ENCODE data around the gene OAT. TPM values are rescaled to one million over a fixed set of nuclear protein-coding genes. Genes with fewer than 3 reads are reported as not detected.

Gene OAT
- polyA plus RNA-seq, 6 donors from 2014 or later: 44.1 to 93.7 (median 54.1) TPM

DNA sequence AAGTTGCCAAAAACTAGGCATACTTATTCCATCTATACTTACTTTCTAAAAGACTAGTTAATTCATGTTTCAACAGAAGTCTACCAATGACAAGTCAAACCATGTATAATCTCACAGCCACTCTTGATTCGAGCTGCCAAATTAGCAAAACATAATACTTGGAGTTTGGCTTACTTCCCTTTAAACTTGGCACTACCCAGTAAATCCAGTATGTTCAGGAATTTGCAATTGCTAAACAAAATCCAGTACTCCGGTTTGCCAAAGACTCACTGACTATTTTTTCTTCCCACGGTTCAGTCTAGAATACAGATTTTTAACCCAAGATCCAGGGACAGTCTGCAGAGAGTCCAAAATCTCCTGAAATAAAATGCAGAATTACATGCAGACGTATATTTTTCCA, 4.6 kb downstream of the OAT start:
- DNase-seq: no peak
- H3K36me3 Mint-ChIP-seq: peaks cover 0 to 6% of the 10 kb centered on the region in 2 donors
- no peak overlapping the region for H3K4me3 Mint-ChIP-seq
- no peak for ATAC-seq (ENCODE audit: low read depth in 2 of 2)
- H3K27me3 Mint-ChIP-seq: no peaks in the 10 kb centered on the region
- peaks cover 0 to 24% (median 12%) of the 10 kb centered on the region in 3 donors for H3K4me1 Mint-ChIP-seq
- H3K27ac Mint-ChIP-seq: no peak overlapping the region
- no peaks in the 10 kb centered on the region for H3K9me3 Mint-ChIP-seq

DNA sequence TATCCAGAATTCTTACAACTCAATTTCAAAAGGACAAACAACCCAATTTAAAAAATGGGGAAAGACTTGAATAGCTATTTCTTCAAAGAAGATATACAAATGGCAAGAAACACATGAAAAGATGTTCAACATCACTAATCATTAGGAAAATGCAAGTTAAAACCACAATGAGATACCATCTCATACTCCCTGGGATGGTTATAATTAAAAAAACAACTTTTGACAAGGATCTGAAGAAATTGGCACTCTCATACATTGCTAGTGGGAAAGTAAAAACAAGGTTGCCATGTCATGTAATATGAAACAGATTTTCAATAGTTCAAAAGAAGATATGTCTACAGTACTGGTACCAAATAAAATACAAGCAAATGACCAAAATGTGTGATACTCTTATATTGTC, 9.0 kb downstream of the OAT start:
- H3K27ac Mint-ChIP-seq: no peak overlapping the region
- no peaks in the 10 kb centered on the region for H3K9me3 Mint-ChIP-seq
- H3K4me3 Mint-ChIP-seq: no peak overlapping the region
- DNase-seq (no peak), ATAC-seq (ENCODE audit: low read depth in 2 of 2) (no peak)
- H3K4me1 Mint-ChIP-seq: peaks cover 0 to 6% (median 2%) of the 10 kb centered on the region in 3 donors
- H3K27me3 Mint-ChIP-seq: no peaks in the 10 kb centered on the region
- H3K36me3 Mint-ChIP-seq: peaks cover 0 to 17% of the 10 kb centered on the region in 2 donors

DNA sequence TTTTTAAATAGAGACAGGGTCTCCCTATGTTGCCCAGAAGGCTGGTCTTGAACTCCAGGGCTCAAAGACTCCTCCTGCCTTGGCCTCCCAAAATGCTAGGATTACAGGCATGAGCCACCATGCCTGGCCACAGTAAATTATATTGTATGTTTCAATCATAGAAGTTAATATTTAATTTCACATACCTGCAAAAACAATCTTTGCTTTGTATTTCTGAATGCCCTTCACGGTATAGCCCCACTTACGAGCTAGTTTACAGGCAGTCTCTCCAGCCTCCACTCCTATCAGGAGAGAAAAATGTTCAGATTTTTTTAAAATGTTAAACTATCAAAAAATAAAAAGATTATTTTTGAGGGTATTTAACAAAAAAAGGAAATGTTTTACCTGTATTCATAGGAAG, 10.4 kb downstream of the OAT start:
- Mint-ChIP-seq H3K4me3 (no peak overlapping the region), H3K27ac (no peak overlapping the region), H3K36me3 (peaks cover 6 to 21% of the 10 kb centered on the region in 2 donors), H3K9me3 (no peaks in the 10 kb centered on the region), H3K4me1 (peaks cover 6 to 13% (median 6%) of the 10 kb centered on the region in 3 donors), H3K27me3 (no peaks in the 10 kb centered on the region)
- ATAC-seq (ENCODE audit: low read depth in 2 of 2): no peak
- no peak for DNase-seq

DNA sequence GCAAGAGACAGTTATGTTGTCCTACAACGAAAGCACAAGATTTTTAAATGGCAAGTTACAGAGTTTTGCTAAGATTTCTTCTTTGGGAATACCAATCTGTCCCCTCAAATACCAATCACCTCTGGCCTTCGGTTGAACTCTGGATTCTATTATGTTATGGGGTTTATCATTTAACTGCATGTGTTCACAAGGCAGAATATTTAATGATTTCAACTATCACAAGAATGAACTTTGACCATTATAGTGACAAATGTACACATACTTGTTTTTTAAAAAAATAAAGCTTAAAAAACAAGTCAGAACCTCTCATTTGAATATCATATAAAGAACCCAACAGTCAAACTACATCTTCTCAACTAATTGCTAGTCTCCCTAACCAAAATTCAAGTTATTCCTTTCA, 11.3 kb downstream of the OAT start:
- peaks cover 7 to 24% of the 10 kb centered on the region in 2 donors for H3K36me3 Mint-ChIP-seq
- H3K9me3 Mint-ChIP-seq: no peaks in the 10 kb centered on the region
- H3K4me1 Mint-ChIP-seq: peaks cover 9 to 17% (median 9%) of the 10 kb centered on the region in 3 donors
- no peak overlapping the region for H3K4me3 Mint-ChIP-seq
- ATAC-seq (ENCODE audit: low read depth in 2 of 2): no peak
- no peak overlapping the region for H3K27ac Mint-ChIP-seq
- DNase-seq: no peak
- H3K27me3 Mint-ChIP-seq: no peaks in the 10 kb centered on the region

DNA sequence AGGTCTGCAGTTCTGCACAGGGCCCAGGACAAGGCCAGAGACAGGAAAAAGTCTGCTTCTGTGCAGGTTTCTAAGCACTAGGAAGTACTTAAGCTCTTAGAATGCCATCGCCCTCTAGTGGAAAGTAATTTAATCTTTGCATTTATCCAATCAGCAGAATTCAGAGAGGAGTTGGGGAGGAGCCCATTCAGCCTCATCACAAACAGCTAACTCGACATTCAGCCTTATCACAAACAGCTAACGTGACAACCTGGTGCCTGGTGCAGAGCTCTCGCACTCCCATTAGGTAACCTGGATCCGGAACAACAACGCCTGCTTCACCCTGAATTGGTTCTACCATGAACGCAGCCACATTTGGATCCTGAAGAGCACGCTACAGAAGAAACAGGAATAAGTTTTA, 15.2 kb downstream of the OAT start:
- Mint-ChIP-seq H3K9me3 (no peaks in the 10 kb centered on the region), H3K27ac (peak overlapping the region in 3 of 6 donors; percentile 3 to 53 (median 36)), H3K36me3 (peaks cover 14 to 18% of the 10 kb centered on the region in 2 donors), H3K27me3 (no peaks in the 10 kb centered on the region), H3K4me3 (no peak overlapping the region), H3K4me1 (peaks cover 9 to 11% (median 9%) of the 10 kb centered on the region in 3 donors)
- ATAC-seq (ENCODE audit: low read depth in 2 of 2) (peak; percentile 99 to 100), DNase-seq (peak; percentile 60)

DNA sequence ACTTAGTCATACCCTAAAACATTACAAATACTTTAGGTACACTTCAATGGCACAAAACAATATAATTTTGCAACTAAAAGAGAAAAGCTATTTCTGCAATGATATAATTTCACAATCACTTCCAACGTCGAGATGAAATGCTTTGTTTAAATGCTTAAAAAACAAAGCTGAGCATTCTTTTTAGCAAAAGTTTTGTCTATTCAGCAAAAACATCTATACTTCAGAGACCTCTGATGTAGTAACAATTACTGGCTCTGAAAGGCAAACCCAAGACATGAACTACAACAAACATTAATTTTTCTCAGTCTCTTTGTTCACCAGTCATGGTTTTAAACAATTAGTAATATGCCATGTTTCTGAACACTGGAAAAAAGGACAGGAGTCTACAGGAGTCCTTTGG, 16.4 kb downstream of the OAT start:
- peaks cover 9 to 11% (median 9%) of the 10 kb centered on the region in 3 donors for H3K4me1 Mint-ChIP-seq
- H3K36me3 Mint-ChIP-seq: peaks cover 14 to 15% of the 10 kb centered on the region in 2 donors
- ATAC-seq (ENCODE audit: low read depth in 2 of 2): no peak

DNA sequence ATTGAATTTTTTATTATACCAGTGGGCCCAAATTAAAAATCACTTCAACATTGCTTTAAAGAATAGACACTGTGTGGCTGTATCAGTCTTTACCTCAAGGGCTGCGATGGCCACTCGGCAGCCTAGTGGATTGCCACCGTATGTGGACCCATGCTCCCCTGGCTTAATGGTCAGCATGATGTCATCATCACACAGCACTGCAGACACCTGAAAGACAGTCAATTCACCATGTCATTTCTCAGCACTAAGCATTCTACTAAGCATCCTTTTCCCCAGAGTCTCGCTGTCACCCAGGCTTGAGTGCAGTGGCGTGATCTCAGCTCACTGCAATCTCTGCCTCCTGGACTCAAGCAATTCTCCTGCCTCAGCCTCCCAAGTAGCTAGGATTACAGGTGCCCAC, 17.1 kb downstream of the OAT start:
- peaks cover 11 to 14% of the 10 kb centered on the region in 2 donors for H3K36me3 Mint-ChIP-seq
- ATAC-seq (ENCODE audit: low read depth in 2 of 2) (no peak), DNase-seq (no peak)
- peaks cover 9 to 11% (median 9%) of the 10 kb centered on the region in 3 donors for H3K4me1 Mint-ChIP-seq
- H3K27ac Mint-ChIP-seq: no peak overlapping the region
- no peaks in the 10 kb centered on the region for H3K9me3 Mint-ChIP-seq
- no peak overlapping the region for H3K4me3 Mint-ChIP-seq
- no peaks in the 10 kb centered on the region for H3K27me3 Mint-ChIP-seq

More for the DNA sequence above, 16.4 kb downstream of the OAT start:
- H3K4me3 Mint-ChIP-seq: no peak overlapping the region
- no peaks in the 10 kb centered on the region for H3K27me3 Mint-ChIP-seq
- H3K9me3 Mint-ChIP-seq: no peaks in the 10 kb centered on the region
- H3K27ac Mint-ChIP-seq: peak overlapping the region in 1 of 6 donors; percentile 18
- no peak for DNase-seq

DNA sequence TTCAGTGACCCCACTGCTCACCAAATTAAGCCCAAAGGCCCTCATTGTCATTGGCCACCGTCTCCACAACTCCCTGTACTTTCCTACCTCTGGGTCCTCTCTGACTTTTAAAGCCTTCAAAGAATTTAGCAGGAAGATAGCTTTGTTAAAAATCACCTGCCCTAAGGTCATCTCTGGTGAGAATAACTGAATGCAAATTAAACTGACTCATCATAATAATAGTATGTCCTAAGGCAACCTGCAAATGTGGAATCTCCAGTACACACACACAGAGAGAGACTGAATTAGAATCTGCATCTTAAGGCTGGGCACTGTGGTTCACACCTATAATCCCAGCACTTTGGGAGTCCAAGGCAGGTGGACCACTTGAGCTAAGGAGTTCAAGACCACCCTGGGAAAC, 24.1 kb downstream of the OAT start:
- Mint-ChIP-seq H3K9me3 (peaks cover 0 to 6% (median 0%) of the 10 kb centered on the region in 7 donors), H3K36me3 (peaks cover 5 to 7% of the 10 kb centered on the region in 2 donors), H3K4me1 (peaks cover 0 to 3% (median under 1%) of the 10 kb centered on the region in 3 donors), H3K27ac (peak overlapping the region in 1 of 6 donors; percentile 4), H3K27me3 (no peaks in the 10 kb centered on the region), H3K4me3 (no peak overlapping the region)
- DNase-seq (no peak), ATAC-seq (ENCODE audit: low read depth in 2 of 2) (no peak)

DNA sequence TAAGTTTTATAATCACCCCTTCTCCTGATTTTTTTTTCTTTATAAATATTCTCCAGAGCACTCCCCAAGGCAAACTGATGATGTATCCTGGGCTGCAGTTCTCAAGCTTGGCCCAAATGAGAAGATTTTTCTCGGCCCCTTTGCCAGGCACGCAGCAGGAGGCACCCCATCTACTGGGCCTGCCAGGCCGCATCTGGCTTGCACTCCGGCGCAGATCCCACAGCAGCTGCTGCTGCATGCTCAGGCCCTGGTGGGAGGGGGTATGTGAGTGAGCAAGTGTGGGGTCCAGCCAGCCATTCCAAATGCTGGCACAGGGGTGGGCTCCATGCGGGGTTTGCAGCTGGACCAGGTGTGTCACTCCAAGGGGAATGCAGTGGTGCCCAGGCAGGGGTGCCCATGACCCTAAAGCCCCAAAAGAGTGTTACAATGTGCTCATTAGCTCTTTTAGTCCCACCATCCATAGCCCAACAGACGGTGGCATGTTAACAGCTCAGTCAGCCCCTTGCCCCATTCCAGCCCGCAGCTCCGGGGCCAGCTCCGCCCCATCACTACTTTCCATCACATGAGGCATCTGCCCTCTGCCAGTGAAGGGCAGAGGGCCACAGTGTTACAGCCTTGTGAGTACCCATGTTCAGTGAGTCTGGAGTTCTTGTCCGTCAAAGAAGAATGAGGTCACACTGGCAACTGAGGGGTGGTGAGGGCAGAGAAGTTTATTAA, 25.9 kb downstream of the OAT start:
- Mint-ChIP-seq H3K27ac (peak overlapping the region in 1 of 6 donors; percentile 42), H3K4me1 (peaks cover 0 to 5% (median 4%) of the 10 kb centered on the region in 3 donors), H3K36me3 (peaks cover 5 to 7% of the 10 kb centered on the region in 2 donors), H3K4me3 (no peak overlapping the region), H3K9me3 (peaks cover 0 to 6% (median 0%) of the 10 kb centered on the region in 7 donors), H3K27me3 (no peaks in the 10 kb centered on the region)
- DNase-seq: no peak
- no peak for ATAC-seq (ENCODE audit: low read depth in 2 of 2)

DNA sequence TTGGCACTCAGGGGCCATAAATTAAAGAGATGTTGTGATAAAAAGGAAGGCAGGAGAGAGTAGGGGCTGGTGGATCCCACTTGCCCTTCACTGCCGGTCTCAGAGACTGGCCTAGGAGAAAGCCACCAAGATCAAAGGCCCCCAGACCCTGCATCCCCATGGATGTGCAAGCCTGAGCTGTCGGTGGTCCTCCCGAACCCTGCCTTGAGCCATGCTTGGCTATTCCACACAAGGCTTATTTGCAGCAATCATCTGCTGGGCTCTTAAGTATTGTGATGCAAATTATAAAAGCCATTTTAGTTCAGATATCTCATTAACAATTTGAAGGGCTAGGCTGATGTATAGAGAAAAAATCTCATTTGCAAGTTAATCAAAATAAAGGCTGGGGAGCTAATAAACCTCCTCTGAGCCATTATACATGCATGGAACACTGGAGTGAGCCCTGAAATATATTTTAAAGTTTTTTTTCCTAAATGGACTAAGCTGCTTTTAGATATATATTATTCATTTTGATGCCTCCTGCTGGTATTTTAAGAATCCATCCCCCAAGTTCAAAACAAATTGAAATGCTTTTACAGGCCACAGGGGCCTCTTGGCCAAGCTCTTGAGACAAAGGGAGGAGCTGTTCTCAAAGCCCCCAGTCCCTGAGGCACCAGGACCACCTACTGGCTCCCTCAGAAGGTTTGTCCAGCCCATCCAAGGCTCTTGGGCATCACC, 28.1 kb downstream of the OAT start:
- Mint-ChIP-seq H3K4me3 (peak overlapping the region in 1 of 8 donors; percentile 15), H3K27ac (no peak overlapping the region), H3K4me1 (peaks cover 0 to 5% (median 4%) of the 10 kb centered on the region in 3 donors), H3K36me3 (peaks cover 0 to 7% of the 10 kb centered on the region in 2 donors), H3K9me3 (peaks cover 0 to 6% (median 0%) of the 10 kb centered on the region in 7 donors), H3K27me3 (no peaks in the 10 kb centered on the region)
- DNase-seq: no peak
- ATAC-seq (ENCODE audit: low read depth in 2 of 2): no peak

DNA sequence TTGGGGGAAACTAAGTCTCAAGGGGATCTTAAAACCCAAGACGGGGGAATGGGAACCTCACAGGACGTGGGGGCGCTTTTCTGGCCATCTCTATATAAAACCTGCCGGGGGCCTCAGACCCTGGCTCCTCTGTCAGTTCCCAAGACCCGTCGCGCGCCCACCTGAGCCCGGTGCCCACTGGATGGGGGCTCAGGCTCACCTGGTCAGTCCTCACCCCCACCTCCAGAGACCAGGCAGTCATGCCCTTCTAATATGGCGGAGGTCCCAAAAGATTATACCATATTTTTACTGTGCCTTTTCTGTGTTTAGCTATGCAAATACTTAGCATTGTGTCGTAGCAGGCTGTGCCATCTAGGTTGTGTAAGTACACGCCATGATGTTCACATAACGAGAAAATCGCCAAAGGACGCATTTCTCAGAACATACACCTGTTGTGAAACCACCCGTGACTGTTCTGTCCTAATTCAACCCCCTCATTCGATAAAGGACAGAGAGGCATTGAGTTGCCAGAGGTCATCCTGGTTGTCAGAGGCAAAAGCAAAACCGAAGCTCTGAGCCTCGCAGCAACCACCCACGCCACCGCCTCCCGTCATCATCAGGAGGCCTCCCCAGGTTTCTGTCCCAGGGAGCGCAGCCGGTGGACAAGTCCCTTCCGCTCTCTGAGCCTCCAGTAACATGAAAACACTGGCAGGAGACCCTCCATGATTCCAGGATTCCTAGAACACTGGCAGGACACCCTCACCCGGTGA, 28.9 kb downstream of the OAT start:
- H3K27me3 Mint-ChIP-seq: peaks cover 0 to 3% (median 0%) of the 10 kb centered on the region in 3 donors
- no peak overlapping the region for H3K27ac Mint-ChIP-seq
- peaks cover 0 to 5% (median 4%) of the 10 kb centered on the region in 3 donors for H3K4me1 Mint-ChIP-seq
- H3K9me3 Mint-ChIP-seq: peaks cover 0 to 6% (median 0%) of the 10 kb centered on the region in 7 donors
- no peak for ATAC-seq (ENCODE audit: low read depth in 2 of 2)
- H3K36me3 Mint-ChIP-seq: peaks cover 0 to 7% of the 10 kb centered on the region in 2 donors
- peak overlapping the region in 7 of 8 donors; percentile 3 to 66 (median 59) for H3K4me3 Mint-ChIP-seq
- DNase-seq: no peak

DNA sequence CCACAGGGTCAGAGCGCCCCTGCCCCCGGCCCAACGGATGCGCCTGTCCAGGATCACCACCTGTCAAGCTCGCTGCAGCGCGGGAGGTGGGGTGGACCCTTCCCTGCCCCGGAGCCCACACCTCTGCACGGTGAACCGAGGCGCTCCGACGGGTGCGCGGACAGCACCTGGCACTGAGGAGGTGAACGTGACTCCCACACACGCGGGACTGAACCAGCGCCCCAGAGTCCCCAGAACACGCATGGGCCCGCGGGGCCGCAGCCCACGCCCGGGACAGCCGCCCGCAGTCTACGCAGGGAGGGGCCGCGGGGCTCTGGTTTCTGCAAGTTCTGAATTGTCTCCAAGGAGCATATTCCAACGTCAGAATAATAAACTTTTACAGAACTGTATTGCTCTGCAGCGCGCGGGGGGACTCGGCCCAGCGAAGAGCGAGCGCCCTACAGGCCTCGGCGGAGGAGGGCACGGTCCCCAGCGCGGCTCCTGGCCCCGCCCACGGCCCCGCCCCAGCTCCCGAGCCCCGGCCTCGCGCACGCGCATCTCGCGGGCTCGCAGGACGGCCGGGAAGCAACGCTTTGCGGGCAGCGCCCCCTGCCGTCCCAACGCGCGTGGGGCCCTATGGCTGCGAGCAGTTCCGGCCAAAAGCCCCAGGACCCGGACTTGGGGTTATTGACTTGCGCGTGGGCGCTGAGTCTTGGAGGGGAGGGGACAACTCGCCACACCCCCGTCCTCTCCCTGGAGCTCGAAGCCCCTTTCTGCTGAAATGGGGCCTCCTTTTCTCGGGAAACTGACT, 29.7 kb downstream of the OAT start:
- peaks cover 0 to 3% (median 0%) of the 10 kb centered on the region in 7 donors for H3K9me3 Mint-ChIP-seq
- H3K36me3 Mint-ChIP-seq: peaks cover 0 to 5% of the 10 kb centered on the region in 2 donors
- H3K4me3 Mint-ChIP-seq: peak overlapping the region in 7 of 8 donors; percentile 39 to 66 (median 59)
- ATAC-seq (ENCODE audit: low read depth in 2 of 2) (peak; percentile 90 to 91), DNase-seq (peak; percentile 92)
- H3K27ac Mint-ChIP-seq: no peak overlapping the region
- H3K27me3 Mint-ChIP-seq: peaks cover 0 to 5% (median 0%) of the 10 kb centered on the region in 3 donors
- H3K4me1 Mint-ChIP-seq: peaks cover 0 to 5% (median 4%) of the 10 kb centered on the region in 3 donors
